Activated CD8-positive, alpha-beta memory T cell treated with anti-CD3 and anti-CD28 coated beads for 24 hours (primary cell): ENCODE results near the gene GCGR.

Source experiments
- DNase-seq: peaks from one replicate; pipeline ENCODE4 v3.0.0-alpha.2; 2020

GCGR gene

GRCh38 chr17:81852237-81852636 is 48.3 kb downstream of the GCGR start:
- DNase-seq, result no peak

GRCh38 chr17:81854974-81855774 is 51.2 kb downstream of the GCGR start:
- DNase-seq, result no peak

GRCh38 chr17:81858170-81858966 is 54.4 kb downstream of the GCGR start:
- DNase-seq, result no peak

- no peak for DNase-seq
Observed at GRCh38 chr17:81858967-81859905, 55.3 kb downstream of the GCGR start.

- peak; percentile 95 for DNase-seq
Observed at GRCh38 chr17:81859906-81860755, 56.2 kb downstream of the GCGR start, which contains the start of gene P4HB. P4HB (minus strand) TSS chr17:81860535; CDS start chr17:81860471, 64 bp downstream.

GRCh38 chr17:81860756-81861568 is 57.0 kb downstream of the GCGR start:
- DNase-seq, result peak; percentile 100

- DNase-seq, result no peak
Observed at GRCh38 chr17:81863123-81863675, 59.2 kb downstream of the GCGR start.
